HG03045 (cell line): ENCODE data around the gene STARD7.
"Not testable (repeated sequence)": the region's sequence is repeated elsewhere in the genome, so short reads cannot be mapped to it uniquely, and the experiment has no call there.

Experiments
- ATAC-seq: cut with Tn5 transposase; IDR thresholded peaks from one replicate; pipeline ENCODE4 v1.9.1; 2021; ENCODE audit warnings: mild to moderate bottlenecking, moderate library complexity; ENCODE audit not compliant: unreplicated experiment

STARD7 gene

GRCh38 chr2:96150007-96150640 is 58.5 kb downstream of the STARD7 start:
- ATAC-seq, result no peak

DNA sequence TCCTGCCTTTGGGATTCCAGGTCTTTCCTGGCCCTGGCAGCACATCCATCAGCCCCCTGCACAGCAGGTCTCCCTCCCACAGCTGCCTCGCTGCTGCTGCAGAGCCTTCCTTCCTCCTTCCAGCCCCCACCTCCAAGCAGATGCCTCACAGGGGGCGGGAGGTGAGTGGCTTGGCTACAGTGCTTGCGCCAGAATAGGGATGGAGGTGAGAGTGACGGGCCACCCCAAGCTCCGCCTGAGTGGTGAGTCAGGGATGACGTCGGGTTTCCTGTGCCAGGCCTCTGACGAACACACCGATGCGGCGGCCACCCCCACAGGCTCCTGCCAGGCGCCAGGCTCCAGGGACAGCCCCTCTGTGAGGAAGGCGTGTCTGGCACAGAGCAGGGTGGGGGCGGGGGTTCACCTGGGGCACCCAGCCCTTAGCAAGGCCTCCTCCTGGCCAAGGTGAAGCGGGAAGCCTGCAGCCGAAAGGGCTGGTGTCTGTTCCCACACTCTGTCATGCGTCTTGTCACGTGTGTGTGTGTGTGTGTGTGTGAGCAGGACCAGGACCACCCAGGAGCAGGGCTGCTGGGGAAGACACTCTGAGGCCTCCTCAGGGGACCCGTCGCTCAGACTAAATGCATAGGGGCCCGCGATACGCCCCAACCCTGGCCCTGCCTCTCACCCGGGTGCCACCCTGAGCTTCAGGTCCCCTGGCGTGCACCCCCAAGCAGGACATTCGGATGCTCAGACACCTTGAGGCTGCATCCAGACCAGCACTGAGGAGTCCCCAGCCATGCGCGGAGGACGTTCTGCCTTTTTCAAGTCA is 60.0 kb downstream of the STARD7 start:
- ATAC-seq, result peak; percentile 29

DNA sequence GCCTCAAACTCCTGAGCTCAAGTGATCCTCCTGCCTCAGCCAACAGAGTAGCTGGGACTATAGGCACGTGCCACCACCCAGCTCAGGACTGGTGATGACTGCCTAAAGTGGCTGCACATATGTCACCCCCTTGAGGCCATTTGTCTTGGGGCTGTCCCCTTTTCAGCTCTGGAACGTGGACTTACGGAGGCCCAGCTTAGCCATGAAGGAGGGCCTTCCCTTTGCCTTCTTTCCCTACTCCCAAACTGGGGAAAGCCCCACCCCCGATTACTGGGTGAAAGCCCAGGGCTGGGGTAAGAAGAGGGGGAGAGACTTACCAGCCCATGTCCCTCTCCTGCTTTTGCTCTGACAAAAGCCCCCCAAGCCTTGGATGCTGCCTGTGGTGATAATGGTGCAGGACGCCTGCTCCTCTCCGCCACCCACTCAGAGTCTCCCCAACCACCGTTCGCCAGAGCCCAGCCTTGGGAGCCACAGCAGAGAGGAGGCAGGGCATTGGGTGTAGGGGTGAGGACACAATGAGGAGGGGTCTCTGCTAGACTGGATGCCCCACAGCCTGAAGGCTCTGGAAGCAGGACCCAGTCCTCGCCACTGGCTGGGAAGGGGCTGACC is 60.9 kb downstream of the STARD7 start:
- ATAC-seq, result no peak

GRCh38 chr2:96146881-96147592 is 61.6 kb downstream of the STARD7 start:
- ATAC-seq, result no peak

DNA sequence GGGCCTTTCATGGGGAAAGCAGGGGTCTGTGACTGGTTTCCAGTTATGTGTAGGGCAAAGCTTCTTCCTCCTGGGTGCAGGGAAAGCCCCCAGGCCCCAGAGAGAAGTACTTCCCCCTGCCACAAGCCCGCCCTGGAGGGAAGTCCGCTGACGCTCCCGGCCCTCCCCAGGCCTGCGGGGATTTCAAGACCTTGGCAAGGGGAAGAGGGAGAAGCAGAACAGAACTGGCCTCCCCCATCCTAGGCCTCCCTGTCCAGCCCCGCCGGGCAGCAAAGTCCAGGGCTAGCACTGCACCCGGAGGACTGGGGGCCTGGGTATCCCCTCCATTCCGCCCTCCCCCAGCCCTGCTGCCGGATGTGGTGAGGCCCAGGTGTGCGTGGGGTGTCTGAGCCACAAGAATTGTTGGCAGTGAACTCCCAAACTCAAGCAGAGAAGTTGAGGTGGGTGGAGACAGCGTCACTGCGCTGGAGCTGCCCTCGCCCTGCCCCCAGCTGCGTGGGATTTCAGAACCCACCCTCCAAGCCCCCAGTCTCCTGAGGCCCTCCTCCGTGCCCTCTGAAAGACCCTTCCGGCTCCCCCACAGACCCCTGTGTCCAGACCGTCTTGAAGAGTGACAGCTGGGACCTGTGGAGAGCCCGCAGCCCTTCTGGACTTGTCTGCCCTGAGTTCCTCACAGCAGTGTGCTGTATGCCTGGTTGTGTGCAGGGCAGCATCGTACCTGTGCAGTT is 62.3 kb downstream of the STARD7 start:
- peak; percentile 23 for ATAC-seq

DNA sequence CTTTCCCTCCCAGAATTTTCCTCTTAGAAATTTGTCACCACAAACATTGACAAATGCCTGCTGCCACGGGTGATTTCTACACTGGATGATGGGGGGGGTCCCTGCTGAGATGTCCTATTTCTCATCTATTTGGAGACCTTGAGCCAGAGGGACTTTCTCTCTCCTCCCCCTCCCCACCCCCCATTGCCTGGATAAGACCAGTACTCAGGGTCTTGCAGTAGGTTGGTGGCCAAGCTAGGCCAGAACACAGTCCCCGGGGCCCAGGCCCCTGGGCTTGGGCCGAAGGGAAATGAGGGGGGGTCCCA is 62.8 kb downstream of the STARD7 start:
- ATAC-seq, result no peak

DNA sequence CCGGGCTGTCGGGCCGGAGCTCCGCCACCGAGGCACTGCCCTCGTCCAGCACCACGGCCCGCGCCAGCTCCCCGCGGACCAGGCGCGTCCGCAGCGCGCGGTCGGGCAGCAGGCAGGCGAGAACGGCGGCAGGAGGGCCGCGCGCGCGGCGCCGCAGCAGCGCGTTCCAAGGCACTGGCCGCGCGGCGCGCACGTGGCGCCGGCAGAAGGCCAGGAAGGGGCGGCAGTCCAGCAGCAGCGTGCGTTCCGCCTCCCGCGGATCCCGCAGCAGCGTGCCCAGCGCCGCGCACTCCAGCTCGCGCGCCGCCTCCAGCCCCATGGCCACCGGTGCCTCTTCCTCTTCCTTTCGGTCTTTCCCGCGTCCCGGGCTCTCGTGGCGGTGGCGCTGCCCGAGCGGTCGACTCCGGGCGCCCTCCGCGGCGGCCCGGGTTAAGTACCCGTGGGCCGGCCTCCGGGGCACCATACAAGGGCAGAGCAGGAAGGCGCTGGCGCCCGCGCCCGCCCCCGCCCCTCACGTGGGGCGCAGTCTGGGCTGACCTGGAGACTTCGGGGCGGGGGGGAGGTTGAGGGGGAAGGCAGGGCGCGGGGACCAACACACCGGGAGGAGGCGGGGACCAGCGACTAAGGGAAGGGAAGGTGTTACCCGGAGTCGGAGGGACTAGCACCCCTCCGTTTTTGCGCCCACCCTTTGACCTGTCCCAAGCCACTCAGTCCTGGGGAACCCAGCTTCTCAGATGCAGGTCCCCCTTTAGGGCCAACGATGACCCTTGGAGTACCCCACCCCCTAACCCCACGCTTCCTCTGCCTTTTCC is 63.4 kb downstream of the STARD7 start, which contains the start of gene DUSP2:
Gene DUSP2 (minus strand): TSS at position 405 of the 812 bp plus-strand sequence. CDS start 86 bp downstream, at position 319.
- peak; percentile 60 for ATAC-seq

GRCh38 chr2:96144481-96145035 is 64.1 kb downstream of the STARD7 start:
- no peak for ATAC-seq

GRCh38 chr2:96143848-96144480 is 64.7 kb downstream of the STARD7 start:
- ATAC-seq, result no peak

DNA sequence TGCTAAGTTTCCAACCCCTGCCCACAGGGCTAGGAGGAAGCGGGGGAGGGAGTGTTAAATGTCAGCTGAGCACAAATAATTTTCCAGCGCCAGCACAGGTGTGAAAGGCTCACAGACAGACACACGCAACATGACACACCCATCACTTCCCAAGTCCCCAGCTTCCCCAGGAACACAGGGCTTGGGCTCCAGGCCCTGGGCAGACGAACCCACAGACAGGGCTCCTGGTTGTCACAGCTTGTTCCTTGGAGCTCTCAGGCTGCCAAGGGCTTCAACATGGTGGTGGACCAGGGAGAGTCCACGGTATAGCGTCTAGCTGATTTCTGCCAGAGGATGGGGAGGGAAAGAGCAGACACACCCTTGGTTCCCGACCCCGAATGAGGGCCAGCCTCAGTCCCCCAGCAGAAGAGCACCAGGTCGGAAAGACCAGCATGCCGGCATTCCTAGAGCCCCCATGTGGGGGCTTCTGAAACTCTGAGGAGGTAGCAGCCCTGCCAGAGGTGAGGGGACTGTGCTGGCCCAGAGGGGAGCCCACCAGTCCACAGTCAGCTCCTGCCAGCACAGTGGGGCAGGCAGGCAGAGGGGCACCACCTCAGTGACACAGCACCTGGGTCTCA is 65.3 kb downstream of the STARD7 start:
- ATAC-seq, result no peak

DNA sequence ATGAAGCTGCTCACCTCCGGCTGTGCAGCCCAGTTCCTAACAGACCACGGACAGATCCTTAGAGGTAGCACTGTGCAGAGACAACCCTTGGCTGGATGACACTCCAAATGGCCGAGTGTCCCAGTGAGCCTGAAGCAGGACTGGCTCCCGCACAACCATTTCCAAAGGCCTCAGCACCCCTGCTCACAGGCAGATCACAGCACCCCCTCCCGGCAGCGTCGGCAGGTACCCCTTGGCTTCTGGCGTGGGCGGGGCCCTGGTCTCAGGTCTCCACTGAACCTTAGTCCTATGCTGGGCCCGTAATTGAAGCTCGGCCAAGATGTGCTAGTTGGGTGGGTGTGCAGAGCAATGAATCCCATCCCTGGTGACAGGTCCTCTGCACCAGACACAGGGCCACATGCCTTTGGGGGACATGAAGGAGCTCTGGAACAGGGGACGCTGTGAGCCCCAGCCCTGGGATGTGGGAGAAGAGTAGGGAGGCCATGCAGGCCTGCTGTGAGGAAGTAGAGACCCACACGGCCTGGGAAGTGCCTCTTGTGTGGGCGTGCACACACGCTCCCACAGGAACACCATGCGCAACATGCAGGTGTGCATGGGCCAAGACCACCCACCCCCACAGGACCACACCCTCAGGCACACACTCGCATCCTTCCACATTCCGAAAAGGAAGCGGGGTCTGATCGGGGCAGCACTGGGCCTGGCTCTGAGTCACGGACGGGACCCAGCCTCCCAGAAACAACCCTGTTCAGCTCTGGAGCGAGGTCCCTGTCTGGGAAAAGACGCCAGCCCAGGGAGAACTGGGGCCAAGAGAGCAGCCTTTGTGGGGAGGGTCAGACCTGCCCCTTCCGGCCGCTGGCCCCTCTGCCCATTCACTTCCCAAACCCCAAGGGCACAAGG is 66.2 kb downstream of the STARD7 start:
- no peak for ATAC-seq

DNA sequence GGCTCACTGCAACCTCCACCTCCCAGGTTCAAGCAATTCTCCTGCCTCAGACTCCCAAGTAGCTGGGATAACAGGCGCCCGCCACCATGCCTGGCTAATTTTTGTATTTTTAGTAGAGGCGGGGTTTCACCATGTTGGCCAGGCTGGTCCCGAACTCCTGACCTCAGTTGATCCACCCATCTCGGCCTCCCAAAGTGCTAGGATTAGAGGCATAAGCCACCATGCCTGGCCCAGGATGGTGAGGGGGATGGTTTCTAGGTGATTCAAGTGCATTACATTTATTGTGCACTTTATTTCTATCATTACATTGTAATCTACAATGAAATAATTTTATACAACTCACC is 67.0 kb downstream of the STARD7 start:
- not testable (repeated sequence) for ATAC-seq

- ATAC-seq, result no peak
Measured at GRCh38 chr2:96140941-96141623, 67.5 kb downstream of the STARD7 start.

DNA sequence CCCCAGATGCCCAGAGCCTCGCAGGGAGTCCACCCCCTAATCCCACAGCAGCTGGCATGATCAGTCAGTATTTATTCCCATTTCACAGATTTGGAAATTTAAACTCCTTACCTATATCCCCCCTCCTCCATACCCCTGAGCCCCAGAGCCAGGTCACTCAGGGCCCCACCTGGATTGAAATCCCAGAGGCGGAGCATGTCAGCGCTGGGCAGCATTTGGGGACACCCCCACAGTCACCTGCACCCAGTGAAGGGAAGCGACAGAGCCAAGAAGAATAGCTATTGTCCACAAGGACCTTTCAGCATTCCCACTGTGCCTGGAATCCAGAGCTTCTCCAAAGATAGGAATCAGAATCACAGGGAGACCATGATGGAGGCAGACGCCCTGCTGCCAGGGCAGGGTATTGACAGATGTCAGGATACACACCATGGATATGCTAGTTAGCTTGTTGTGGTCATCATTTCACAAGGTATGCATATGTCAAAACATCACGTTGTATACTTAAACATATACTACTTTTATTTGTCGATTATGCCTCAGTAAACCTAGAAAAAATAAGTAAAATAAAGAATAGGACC is 69.4 kb downstream of the STARD7 start:
- ATAC-seq, result no peak

GRCh38 chr2:96138179-96139145 is 70.2 kb downstream of the STARD7 start, which contains the start of gene ASTL:
TSS of gene ASTL (minus strand) at chr2:96138502. CDS start at chr2:96138436, 66 bp downstream.
- no peak for ATAC-seq
